ENCODE data around the gene A3GALT2. TPM values are rescaled to one million over a fixed set of nuclear protein-coding genes. Genes with fewer than 3 reads are reported as not detected.

A3GALT2 gene
- total RNA-seq, 6 experiments from 2014 or later: not detected

DNA sequence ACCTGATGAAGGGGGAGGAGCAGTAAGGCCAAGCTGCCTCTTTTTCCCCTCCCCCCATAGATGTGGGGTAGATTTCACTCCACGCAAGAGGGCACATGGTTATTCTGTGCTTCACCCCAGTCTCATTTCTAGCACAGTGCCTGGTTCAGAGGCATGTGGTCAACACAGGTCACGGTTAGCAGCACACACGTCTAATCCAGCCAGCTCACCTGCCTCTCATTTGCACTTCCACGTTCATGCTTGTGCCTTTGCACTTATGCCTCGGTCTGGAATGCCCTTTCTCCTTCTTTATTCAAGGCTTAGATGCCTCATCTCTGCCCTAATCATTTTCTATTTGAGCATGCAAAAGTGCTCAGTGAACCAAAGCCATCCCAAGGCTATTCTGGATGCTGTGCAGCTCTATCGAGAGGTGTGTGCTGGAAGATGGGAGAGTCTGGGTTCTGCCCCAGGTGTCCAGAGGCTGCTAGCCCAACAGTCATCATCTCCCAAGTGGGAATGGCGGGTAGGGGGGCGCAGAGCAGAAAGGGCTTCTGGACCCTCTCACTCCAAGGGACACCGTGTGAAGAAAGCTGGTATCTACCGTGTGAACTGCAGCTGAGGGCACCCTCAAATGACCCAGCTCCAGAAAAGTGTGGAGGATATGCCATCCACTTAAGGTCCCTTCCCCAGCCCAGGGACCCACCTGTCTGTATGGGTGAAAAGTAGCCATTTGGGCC, 2.1 kb upstream of the A3GALT2 start:
- peaks cover 33% of the 10 kb centered on the region for H3K4me1 Mint-ChIP-seq (ENCODE audit: low read depth)
- peaks cover 24% of the 10 kb centered on the region for H3K36me3 Mint-ChIP-seq (ENCODE audit: low read depth)

DNA sequence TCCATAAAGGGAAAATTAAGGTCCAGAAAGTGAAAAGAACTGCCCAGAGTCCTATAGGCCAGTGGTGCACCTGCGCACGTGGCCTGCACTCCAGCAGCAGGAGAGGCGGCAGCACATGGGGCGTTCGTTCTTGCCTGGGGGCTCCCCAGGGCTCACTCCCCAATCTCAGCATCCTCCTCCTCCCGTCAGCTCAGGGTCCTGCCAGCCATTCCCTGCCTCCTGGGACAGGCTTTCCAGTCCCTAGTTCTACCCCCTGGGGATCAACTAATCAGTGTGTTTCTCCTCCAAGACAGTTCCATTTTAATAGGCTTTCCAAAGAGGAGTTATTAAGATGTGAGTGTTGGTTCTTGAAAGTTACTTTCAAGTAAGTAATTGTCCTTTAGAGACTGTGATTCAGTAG, 1.2 kb upstream of the A3GALT2 start:
- Mint-ChIP-seq H3K9me3 (no peaks in the 10 kb centered on the region), H3K27ac (no peak overlapping the region), H3K36me3 (ENCODE audit: low read depth) (peaks cover 24% of the 10 kb centered on the region), H3K4me1 (ENCODE audit: low read depth) (peaks cover 33% of the 10 kb centered on the region), H3K27me3 (ENCODE audit: insufficient read depth) (peaks cover 6% of the 10 kb centered on the region), H3K4me3 (no peak overlapping the region)
- DNase-seq: no peak
- no peak for TF ChIP-seq CTCF (IDR thresholded peaks at IDR 0.05)

More for the DNA sequence above, 2.1 kb upstream of the A3GALT2 start:
- peaks cover 6% of the 10 kb centered on the region for H3K27me3 Mint-ChIP-seq (ENCODE audit: insufficient read depth)
- H3K4me3 Mint-ChIP-seq: no peak overlapping the region
- no peak overlapping the region for H3K27ac Mint-ChIP-seq
- TF ChIP-seq CTCF (IDR thresholded peaks at IDR 0.05): no peak
- no peak for DNase-seq
- H3K9me3 Mint-ChIP-seq: no peaks in the 10 kb centered on the region

GRCh38 chr1:33321178-33321577, 280 bp upstream of the A3GALT2 start:
- Mint-ChIP-seq H3K4me1 (ENCODE audit: low read depth) (peaks cover 38% of the 10 kb centered on the region), H3K27ac (no peak overlapping the region), H3K9me3 (no peaks in the 10 kb centered on the region), H3K27me3 (ENCODE audit: insufficient read depth) (peaks cover 6% of the 10 kb centered on the region), H3K4me3 (no peak overlapping the region), H3K36me3 (ENCODE audit: low read depth) (peaks cover 22% of the 10 kb centered on the region)
- TF ChIP-seq CTCF (IDR thresholded peaks at IDR 0.05): no peak
- no peak for DNase-seq

- H3K36me3 Mint-ChIP-seq (ENCODE audit: low read depth): peaks cover 14% of the 10 kb centered on the region
- H3K9me3 Mint-ChIP-seq: no peaks in the 10 kb centered on the region
- H3K27ac Mint-ChIP-seq: no peak overlapping the region
- no peak for DNase-seq
- TF ChIP-seq CTCF (IDR thresholded peaks at IDR 0.05): no peak
- no peak overlapping the region for H3K4me3 Mint-ChIP-seq
- H3K27me3 Mint-ChIP-seq (ENCODE audit: insufficient read depth): peaks cover 6% of the 10 kb centered on the region
- peaks cover 39% of the 10 kb centered on the region for H3K4me1 Mint-ChIP-seq (ENCODE audit: low read depth)
Measured at GRCh38 chr1:33319949-33320618, 814 bp downstream of the A3GALT2 start.

DNA sequence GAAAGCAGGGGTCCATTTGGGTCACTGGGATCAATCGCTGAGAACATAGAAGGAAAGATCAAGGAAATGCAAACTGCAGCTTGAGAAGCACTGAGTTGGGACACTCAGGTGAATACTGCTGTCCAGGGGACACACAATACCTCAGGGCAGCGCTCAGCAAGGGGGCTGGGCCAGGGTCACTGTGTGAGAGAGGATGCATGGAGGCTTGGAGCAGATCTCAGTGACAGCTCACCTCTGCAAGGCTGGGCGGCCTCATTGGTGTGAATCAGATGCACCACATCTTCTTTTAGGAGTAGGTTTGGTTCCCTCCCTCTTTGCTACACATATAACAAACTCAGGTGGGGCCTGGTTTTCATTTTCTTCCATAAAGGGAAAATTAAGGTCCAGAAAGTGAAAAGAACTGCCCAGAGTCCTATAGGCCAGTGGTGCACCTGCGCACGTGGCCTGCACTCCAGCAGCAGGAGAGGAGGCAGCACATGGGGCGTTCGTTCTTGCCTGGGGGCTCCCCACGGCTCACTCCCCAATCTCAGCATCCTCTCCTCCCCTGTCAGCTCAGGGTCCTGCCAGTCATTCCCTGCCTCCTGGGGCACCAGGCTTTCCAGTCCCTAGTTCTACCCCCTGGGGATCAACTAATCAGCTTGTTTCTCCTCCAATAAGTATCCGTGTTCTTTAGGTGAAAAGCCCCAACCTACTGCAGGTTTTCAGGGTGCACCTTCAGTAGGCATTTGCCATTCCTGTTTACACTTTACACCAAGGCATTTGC, 1.5 kb downstream of the A3GALT2 start:
- DNase-seq: no peak
- TF ChIP-seq CTCF (IDR thresholded peaks at IDR 0.05): no peak
- Mint-ChIP-seq H3K36me3 (ENCODE audit: low read depth) (peaks cover 11% of the 10 kb centered on the region), H3K9me3 (no peaks in the 10 kb centered on the region), H3K27ac (no peak overlapping the region), H3K4me1 (ENCODE audit: low read depth) (peaks cover 39% of the 10 kb centered on the region), H3K4me3 (no peak overlapping the region), H3K27me3 (ENCODE audit: insufficient read depth) (peaks cover 8% of the 10 kb centered on the region)
